ENCODE data around the gene KIF3B.
"Not testable (repeated sequence)": the region's sequence is repeated elsewhere in the genome, so short reads cannot be mapped to it uniquely, and the experiment has no call there.

Gene KIF3B

GRCh38 chr20:32249030-32249738, 28.3 kb upstream of the KIF3B start:
- peak; percentile 77 for DNase-seq

GRCh38 chr20:32251470-32251869, 26.0 kb upstream of the KIF3B start:
- DNase-seq = no peak

GRCh38 chr20:32252189-32252588, 25.3 kb upstream of the KIF3B start:
- DNase-seq = no peak

GRCh38 chr20:32260973-32261372, 16.5 kb upstream of the KIF3B start:
- DNase-seq = not testable (repeated sequence)

GRCh38 chr20:32261644-32262043, 15.8 kb upstream of the KIF3B start:
- DNase-seq = no peak

- no peak for DNase-seq
These were observed 14.0 kb upstream of the KIF3B start for GRCh38 chr20:32263398-32263954.

GRCh38 chr20:32271620-32272019, 5.8 kb upstream of the KIF3B start:
- no peak for DNase-seq

- DNase-seq = no peak
These were observed 3.1 kb upstream of the KIF3B start for GRCh38 chr20:32274359-32274758.

- DNase-seq = not testable (repeated sequence)
These were observed 2.3 kb upstream of the KIF3B start for GRCh38 chr20:32275163-32275562.

GRCh38 chr20:32278199-32278643, 770 bp downstream of the KIF3B start:
- peak; percentile 30 for DNase-seq

GRCh38 chr20:32281711-32282110, 4.3 kb downstream of the KIF3B start:
- no peak for DNase-seq

GRCh38 chr20:32282461-32282860, 5.0 kb downstream of the KIF3B start:
- DNase-seq = no peak

- no peak for DNase-seq
These were observed 7.7 kb downstream of the KIF3B start for GRCh38 chr20:32285082-32285620.

- peak; percentile 36 for DNase-seq
These were observed 8.3 kb downstream of the KIF3B start for GRCh38 chr20:32285621-32286371.

- no peak for DNase-seq
These were observed 9.8 kb downstream of the KIF3B start for GRCh38 chr20:32287231-32287638.

- no peak for DNase-seq
These were observed 10.9 kb downstream of the KIF3B start for GRCh38 chr20:32288225-32288849.

GRCh38 chr20:32289299-32289660, 11.8 kb downstream of the KIF3B start:
- not testable (repeated sequence) for DNase-seq

GRCh38 chr20:32289661-32290431, 12.4 kb downstream of the KIF3B start:
- no peak for DNase-seq

- no peak for DNase-seq
These were observed 13.7 kb downstream of the KIF3B start for GRCh38 chr20:32291166-32291565.

- DNase-seq = no peak
These were observed 15.1 kb downstream of the KIF3B start for GRCh38 chr20:32292548-32292947.

GRCh38 chr20:32294071-32294470, 16.6 kb downstream of the KIF3B start:
- no peak for DNase-seq

- no peak for DNase-seq
These were observed 19.0 kb downstream of the KIF3B start for GRCh38 chr20:32296412-32296811.
